ENCODE measurements around the gene HIVEP3. TPM values are rescaled to one million over a fixed set of nuclear protein-coding genes. Genes with fewer than 3 reads are reported as not detected.

Gene HIVEP3
- total RNA-seq, 1 donor from 2014 or later = 0.37 TPM

GRCh38 chr1:41631971-41632370 is 286.8 kb downstream of the HIVEP3 start:
- DNase-seq (ENCODE audit: low spot score) = no peak
- Histone ChIP-seq H4K20me1 (ENCODE audit: low read depth) (no peaks in the 10 kb centered on the region), H3K27ac (no peak overlapping the region), H2AFZ (replicated peaks) (no peak overlapping the region), H3K9ac (no peak overlapping the region), H3K4me3 (no peak overlapping the region), H3K4me2 (no peak overlapping the region), H3F3A (ENCODE audit: low read depth) (no peaks in the 10 kb centered on the region), H3K9me3 (ENCODE audit: low read depth) (no peaks in the 10 kb centered on the region), H3K27me3 (no peaks in the 10 kb centered on the region), H3K4me1 (no peaks in the 10 kb centered on the region), H3K36me3 (no peaks in the 10 kb centered on the region), H3K79me2 (ENCODE audit: low read depth) (no peaks in the 10 kb centered on the region)
- Mint-ChIP-seq H3K4me3 (no peak overlapping the region), H3K27me3 (ENCODE audit: insufficient read depth, low read depth) (no peaks in the 10 kb centered on the region), H3K4me1 (peaks cover 3% of the 10 kb centered on the region), H3K9me3 (no peaks in the 10 kb centered on the region), H3K27ac (peak overlapping the region; percentile 43), H3K36me3 (no peaks in the 10 kb centered on the region)
- no peak for TF ChIP-seq CTCF (IDR thresholded peaks at IDR 0.05)
- no peak for TF ChIP-seq EZH2phosphoT487 (IDR thresholded peaks at IDR 0.05)
- TF ChIP-seq EZH2 (IDR thresholded peaks at IDR 0.05) = no peak

GRCh38 chr1:41631154-41631553 is 287.6 kb downstream of the HIVEP3 start:
- H3K4me3 Mint-ChIP-seq = no peak overlapping the region
- Histone ChIP-seq H4K20me1 (ENCODE audit: low read depth) (no peaks in the 10 kb centered on the region), H3K4me1 (no peaks in the 10 kb centered on the region), H3K36me3 (no peaks in the 10 kb centered on the region), H3K9me3 (ENCODE audit: low read depth) (no peaks in the 10 kb centered on the region), H3K4me3 (no peak overlapping the region), H2AFZ (replicated peaks) (no peak overlapping the region), H3K9ac (no peak overlapping the region), H3K27me3 (no peaks in the 10 kb centered on the region), H3F3A (ENCODE audit: low read depth) (no peaks in the 10 kb centered on the region), H3K27ac (no peak overlapping the region), H3K79me2 (ENCODE audit: low read depth) (no peaks in the 10 kb centered on the region), H3K4me2 (no peak overlapping the region)
- H3K27ac Mint-ChIP-seq = no peak overlapping the region
- H3K9me3 Mint-ChIP-seq = no peaks in the 10 kb centered on the region
- TF ChIP-seq EZH2 (IDR thresholded peaks at IDR 0.05) (no peak), CTCF (IDR thresholded peaks at IDR 0.05) (no peak), EZH2phosphoT487 (IDR thresholded peaks at IDR 0.05) (no peak)
- H3K36me3 Mint-ChIP-seq = no peaks in the 10 kb centered on the region
- H3K27me3 Mint-ChIP-seq (ENCODE audit: insufficient read depth, low read depth) = no peaks in the 10 kb centered on the region
- no peak for DNase-seq (ENCODE audit: low spot score)
- H3K4me1 Mint-ChIP-seq = peaks cover 3% of the 10 kb centered on the region

GRCh38 chr1:41629571-41629970 is 289.2 kb downstream of the HIVEP3 start:
- DNase-seq (ENCODE audit: low spot score) = no peak
- Histone ChIP-seq H3K9me3 (ENCODE audit: low read depth) (no peaks in the 10 kb centered on the region), H3F3A (ENCODE audit: low read depth) (no peaks in the 10 kb centered on the region), H3K4me1 (no peaks in the 10 kb centered on the region), H3K27me3 (no peaks in the 10 kb centered on the region), H3K4me2 (no peak overlapping the region), H4K20me1 (ENCODE audit: low read depth) (no peaks in the 10 kb centered on the region), H3K9ac (no peak overlapping the region), H3K36me3 (no peaks in the 10 kb centered on the region), H3K79me2 (ENCODE audit: low read depth) (no peaks in the 10 kb centered on the region), H3K4me3 (no peak overlapping the region), H2AFZ (replicated peaks) (no peak overlapping the region), H3K27ac (no peak overlapping the region)
- Mint-ChIP-seq H3K27ac (no peak overlapping the region), H3K36me3 (no peaks in the 10 kb centered on the region), H3K4me1 (peaks cover 5% of the 10 kb centered on the region), H3K9me3 (no peaks in the 10 kb centered on the region), H3K27me3 (ENCODE audit: insufficient read depth, low read depth) (no peaks in the 10 kb centered on the region), H3K4me3 (no peak overlapping the region)
- TF ChIP-seq EZH2phosphoT487 (IDR thresholded peaks at IDR 0.05) (no peak), CTCF (IDR thresholded peaks at IDR 0.05) (no peak), EZH2 (IDR thresholded peaks at IDR 0.05) (no peak)
